Suppressor macrophage treated with lipopolysaccharide for 4 hours (primary cell): ENCODE measurements around the gene GPR119.
"Not testable (repeated sequence)": the region's sequence is repeated elsewhere in the genome, so short reads cannot be mapped to it uniquely, and the experiment has no call there.

ENCODE experiments used
- DNase-seq: peaks from one replicate; pipeline ENCODE4 v3.0.0-alpha.2; 2020

GPR119 gene

DNA sequence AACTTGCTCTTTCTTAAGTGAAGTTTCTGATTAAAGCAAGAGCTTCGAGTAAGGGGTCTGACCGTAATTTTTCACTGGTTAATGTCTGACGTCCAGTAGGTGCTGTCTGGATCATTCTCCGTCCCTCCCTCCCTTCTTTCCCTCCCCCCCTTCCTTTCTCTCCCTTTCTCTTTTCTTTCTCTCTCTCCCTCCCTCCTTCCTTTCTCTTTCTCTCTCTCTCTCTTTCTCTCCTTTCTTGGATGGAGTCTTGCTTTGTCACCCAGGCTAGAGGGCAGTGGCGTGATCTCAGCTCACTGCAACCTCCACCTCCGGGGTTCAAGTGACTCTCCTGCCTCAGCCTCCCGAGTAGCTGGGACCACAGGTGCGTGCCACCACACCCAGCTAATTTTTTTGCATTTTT, 46.6 kb downstream of the GPR119 start:
- not testable (repeated sequence) for DNase-seq

DNA sequence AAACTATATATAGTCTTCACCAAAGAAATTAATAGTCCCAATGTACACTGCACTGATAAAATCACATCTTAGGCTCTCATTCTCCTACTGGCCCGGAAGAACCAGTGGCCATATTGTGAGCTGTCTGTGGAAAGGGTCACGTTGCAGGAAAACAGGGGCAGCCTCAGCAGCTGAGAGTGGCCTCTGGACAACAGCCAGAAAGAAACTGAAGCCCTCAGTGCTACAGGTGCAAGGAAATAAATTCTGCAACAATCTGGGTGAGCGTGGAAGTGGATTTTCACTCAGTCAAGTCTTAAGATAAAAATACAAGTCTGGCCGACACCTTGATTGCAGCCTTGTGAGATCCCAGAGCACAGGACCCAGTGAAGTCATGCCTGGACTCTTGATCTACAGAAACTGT, 48.9 kb downstream of the GPR119 start:
- DNase-seq, result no peak
